ENCODE measurements around the gene RNF180.
"Not testable (repeated sequence)": the region's sequence is repeated elsewhere in the genome, so short reads cannot be mapped to it uniquely, and the experiment has no call there.

The RNF180 gene

DNA sequence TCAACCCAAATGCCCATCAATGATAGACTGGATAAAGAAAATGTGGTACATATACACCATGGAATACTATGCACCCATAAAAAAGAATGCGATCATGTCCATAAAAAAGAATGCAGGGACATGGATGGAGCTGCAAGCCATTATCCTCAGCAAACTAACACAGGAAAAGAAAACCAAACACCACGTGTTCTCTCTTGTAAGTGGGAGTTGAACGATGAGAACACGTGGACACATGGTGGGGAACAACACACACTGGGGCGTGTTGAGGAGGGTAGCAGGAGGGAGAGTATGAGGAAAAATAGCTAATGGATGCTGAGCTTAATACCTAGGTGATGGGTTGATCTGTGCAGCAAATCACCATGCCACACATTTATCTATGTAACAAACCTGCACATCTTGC lies 233.1 kb downstream of the RNF180 start:
- H3K36me3 Mint-ChIP-seq (ENCODE audit: insufficient read depth); H3K4me3 Mint-ChIP-seq; H3K4me1 Mint-ChIP-seq (ENCODE audit: low read depth in 2 of 2); H3K9me3 Mint-ChIP-seq; DNase-seq; H3K27ac Mint-ChIP-seq; H3K27me3 Mint-ChIP-seq; ATAC-seq (replicated peaks): not testable (repeated sequence)

DNA sequence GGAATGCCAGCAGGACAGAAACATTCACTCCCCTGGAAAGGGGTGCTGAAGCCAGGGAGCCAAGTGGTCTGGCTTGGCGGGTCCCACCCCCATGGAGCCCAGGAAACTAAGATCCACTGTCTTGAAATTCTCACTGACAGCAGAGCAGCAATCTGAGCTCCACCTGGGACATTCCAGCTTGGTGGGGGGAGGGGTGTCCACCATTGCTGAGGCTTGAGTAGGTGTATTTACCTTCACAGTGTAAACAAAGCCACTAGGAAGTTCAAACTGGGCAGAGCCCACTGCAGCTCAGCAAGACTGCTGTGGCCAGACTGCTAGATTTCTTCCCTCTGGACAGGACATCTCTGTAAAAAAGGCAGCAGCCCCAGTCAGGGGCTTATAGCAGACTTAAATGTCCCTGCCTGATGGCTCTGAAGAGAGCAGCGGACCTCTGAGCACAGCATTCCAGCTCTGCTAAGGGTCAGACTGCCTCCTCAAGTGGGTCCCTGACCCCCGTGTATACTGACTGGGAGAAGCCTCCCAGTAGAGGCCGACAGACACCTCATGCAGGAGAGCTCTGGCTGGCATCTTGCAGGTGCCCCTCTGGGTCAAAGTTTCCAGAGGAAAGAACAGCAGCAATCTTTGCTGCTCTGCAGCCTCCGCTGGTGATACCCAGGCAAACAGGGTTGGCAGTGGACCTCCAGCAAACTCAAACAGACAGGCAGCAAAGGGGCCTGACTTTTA lies 241.6 kb downstream of the RNF180 start:
- DNase-seq; H3K4me1 Mint-ChIP-seq (ENCODE audit: low read depth in 2 of 2); H3K4me3 Mint-ChIP-seq; H3K36me3 Mint-ChIP-seq (ENCODE audit: insufficient read depth); H3K27me3 Mint-ChIP-seq; H3K27ac Mint-ChIP-seq; ATAC-seq (replicated peaks): not testable (repeated sequence)
- H3K9me3 Mint-ChIP-seq = peaks cover 8 to 11% of the 10 kb centered on the region in 2 donors

DNA sequence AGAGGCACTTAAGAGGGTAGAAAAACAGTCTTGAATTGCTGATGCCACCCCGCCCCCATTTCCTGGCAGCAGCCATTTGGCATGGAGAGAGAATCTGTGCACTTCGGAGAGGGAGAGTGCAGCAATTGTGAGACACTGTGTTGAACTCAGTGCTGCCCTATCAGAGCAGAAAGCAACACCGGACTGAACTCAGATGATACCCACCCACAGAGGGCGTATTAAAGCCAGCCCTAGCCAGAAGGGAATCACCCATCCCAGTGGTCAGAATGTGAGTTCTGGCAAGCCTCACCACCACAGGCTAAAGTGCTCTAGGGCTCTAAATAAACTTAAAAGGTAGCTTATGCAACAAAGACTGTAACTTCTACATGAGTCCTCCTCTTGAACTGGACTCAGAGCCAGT lies 251.7 kb downstream of the RNF180 start:
- DNase-seq (no peak), ATAC-seq (replicated peaks) (no peak)
- Mint-ChIP-seq H3K9me3 (peaks cover 0 to 5% of the 10 kb centered on the region in 2 donors), H3K4me3 (no peak overlapping the region), H3K27ac (no peak overlapping the region), H3K4me1 (ENCODE audit: low read depth in 2 of 2) (no peaks in the 10 kb centered on the region), H3K27me3 (no peaks in the 10 kb centered on the region), H3K36me3 (ENCODE audit: insufficient read depth) (no peaks in the 10 kb centered on the region)

DNA sequence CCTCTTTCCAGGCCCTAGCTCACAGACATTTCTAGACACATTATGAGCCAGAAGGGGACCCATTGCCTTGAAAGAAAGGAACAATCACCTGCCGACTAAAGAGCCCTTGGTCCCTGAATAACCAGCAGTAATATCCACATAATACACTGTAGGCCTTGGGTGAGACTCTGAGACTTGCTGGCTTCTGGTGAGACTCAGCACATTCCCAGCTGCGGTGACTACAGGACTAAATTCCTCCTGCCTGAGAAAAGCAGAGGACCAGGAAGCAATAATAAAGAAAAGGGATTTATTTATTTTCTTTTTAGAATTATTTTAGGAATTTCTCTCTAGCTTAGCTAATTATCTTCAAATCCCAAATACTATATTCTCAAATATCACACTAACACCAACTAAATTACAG lies 252.4 kb downstream of the RNF180 start:
- Mint-ChIP-seq H3K27me3 (no peaks in the 10 kb centered on the region), H3K4me3 (no peak overlapping the region), H3K27ac (no peak overlapping the region), H3K4me1 (ENCODE audit: low read depth in 2 of 2) (no peaks in the 10 kb centered on the region), H3K9me3 (peaks cover 0 to 7% of the 10 kb centered on the region in 2 donors), H3K36me3 (ENCODE audit: insufficient read depth) (no peaks in the 10 kb centered on the region)
- DNase-seq (no peak), ATAC-seq (replicated peaks) (no peak)

All from effector memory CD8-positive, alpha-beta T cell (primary cell).